GM21737 (cell line): ENCODE measurements around the gene DAB1.

Experiments used
- ATAC-seq: cut with Tn5 transposase; IDR thresholded peaks from one replicate; pipeline ENCODE4 v1.9.1; 2021; ENCODE audit warnings: mild to moderate bottlenecking, moderate library complexity; ENCODE audit not compliant: unreplicated experiment

Gene DAB1

GRCh38 chr1:57041901-57042300 lies 382.0 kb downstream of the DAB1 start:
- ATAC-seq, result no peak

DNA sequence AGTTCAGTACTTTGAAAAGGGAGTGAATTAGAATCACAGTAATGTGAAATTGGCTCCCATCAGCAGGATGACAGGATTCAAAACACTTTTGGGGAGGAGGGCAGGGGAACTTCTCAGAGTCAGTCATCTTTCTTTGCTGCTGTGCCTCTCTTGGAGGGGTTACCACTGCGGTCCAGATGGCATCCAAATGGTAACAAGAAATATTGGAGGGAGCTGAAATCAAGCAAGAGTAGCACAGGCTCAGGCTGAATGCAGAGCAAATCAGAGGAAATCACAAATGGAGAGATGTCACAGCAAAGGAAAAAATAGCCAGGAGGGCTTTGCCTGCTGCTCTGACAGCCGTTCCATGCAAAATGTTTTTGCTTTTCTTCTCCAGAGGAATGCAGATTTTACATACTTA lies 383.0 kb downstream of the DAB1 start:
- ATAC-seq, result no peak

DNA sequence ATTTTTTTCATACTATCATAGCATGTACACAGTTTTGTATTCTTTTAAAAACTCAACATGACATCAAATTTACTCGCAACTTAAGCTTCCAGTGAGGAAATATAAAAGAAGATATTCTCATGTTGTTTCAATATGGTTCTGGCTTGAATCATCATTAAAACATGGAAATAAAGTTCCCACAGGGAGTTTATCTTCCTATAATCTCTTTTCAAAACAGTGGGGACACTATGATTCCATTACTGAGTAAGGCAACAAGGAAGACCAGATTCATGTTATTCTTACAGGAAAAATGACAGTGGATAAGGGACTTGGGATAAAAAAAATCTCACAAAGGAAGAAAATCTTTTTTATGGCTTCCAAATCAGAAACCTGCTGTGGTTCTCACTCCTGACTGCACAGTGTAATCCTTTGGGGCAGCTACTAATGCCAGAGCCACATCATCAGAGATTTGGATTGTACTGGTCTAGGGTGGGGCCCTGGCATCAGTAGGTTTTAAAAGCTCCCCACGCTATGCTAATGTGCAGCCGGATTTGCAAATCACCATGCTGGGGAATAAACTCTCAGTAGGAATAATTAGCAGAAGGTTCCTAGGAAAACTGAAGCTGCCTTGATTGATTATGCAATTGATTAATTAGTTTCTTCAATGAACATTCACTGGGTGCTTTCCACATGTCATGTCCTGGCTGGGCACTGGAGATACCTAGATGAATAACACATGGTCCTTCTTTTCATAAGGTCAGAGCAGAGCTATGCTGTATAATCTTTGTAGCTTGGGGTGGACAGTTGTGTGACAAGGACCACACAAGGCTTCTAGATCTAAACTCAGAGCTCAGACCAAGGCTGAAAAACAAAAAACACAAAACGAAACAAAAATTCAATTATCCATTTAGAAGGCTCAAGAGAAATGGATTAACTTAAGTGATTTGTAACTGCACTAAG lies 386.9 kb downstream of the DAB1 start:
- ATAC-seq, result no peak

DNA sequence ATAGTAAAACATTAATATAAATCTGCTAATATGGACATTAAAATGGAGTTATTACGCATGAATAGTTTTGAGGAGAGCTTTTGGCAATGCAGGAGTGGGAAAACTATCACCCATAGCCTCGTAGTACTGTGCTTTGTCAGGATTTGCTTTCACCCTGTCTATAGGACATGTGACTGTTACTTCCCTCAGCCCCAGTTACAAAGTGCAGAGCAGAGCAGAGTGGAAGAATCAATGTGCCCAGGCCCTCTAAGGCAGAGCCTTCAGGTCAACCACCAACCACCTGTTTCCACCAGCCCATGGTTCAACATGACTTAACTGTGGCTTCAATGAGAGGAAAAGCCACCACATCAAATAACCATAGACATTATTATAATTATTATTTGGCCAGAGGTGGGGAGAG lies 389.1 kb downstream of the DAB1 start:
- ATAC-seq, result no peak

DNA sequence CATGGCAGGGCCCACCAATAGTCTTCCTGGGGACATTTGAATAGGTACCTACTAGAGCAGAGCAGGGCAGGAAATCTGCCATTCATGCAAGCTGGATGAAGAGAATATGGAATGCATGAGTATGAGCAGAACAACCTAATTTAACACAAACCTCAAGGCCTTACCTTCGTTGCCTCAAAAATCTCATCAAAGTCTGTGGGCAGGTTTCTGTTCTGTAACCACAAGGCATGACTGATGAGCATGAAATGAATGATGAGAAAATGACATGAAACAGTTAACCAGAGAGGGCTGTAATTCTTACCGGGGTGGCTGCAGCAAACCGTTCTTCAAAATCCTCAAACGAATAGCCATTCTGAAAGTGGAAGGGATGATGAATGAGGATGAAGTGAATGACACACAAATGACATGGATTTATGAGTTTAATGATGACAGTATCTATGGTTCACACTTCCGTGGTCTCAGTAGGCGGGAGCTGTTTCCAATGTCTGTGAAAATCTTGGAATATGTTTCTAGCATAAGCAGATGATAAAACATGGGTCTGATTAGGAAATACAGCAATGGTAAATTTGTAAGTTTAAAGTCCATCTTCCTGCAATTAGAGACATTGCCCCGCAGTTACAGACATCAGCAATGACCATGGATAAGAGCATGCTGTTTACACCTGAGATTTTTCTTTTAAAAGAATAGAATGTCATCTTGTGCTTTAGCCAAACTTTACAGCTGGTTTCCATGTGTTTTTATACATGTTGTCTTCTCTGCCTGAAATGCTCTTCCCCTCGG lies 390.4 kb downstream of the DAB1 start:
- no peak for ATAC-seq

DNA sequence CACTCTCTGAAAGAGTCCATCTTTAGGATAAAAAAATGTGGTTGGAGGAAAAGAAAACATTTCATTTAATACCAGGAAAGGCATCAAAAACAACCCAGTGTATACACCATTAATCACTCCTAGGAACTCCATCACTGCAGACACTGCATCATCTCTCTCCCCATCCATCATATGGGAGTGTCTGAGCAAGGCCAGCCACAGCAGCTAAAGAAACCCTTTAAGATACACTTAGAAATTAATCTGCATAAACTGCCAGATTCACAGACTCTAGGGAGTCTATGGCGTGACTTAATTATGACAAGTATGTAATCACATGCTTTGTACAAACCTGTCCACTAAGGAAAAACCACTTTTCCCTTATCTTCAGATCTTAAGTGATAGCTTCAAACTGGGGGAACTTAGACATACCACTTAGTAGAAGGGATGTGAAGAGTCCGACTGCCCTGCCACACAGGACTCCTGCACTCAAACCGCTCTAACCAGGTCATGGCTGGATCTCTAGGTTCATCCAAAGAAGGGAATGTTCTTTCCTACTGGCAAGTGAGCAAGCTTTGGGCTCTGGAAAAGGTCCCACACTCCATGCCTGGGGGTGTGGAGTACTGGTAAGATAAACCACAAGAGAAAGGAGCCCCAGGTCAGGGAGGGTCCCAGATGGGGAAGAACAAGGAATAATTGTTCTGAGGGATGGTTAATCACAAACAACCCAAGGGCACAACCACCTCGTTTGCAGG lies 397.1 kb downstream of the DAB1 start:
- ATAC-seq, result no peak

DNA sequence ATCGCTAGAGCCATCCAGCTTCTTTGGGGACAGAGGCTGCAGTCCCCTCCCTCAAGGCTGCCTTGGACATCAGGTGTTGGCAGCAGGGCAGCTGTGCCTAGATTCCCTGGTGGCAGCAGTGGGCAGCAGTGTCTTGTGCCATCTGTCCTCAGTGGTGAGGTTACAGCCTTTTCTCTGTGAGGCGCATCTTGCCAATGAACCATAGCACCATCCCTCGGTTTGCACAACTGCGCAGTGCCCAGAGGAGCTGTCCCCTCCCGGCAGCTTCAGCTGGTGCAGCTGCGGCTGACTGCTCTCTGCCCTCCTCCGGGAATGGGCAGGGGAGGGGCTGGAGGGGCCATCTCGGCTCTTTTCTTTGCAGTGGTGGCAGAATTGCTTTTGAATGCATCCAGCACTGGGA lies 399.0 kb downstream of the DAB1 start:
- no peak for ATAC-seq

DNA sequence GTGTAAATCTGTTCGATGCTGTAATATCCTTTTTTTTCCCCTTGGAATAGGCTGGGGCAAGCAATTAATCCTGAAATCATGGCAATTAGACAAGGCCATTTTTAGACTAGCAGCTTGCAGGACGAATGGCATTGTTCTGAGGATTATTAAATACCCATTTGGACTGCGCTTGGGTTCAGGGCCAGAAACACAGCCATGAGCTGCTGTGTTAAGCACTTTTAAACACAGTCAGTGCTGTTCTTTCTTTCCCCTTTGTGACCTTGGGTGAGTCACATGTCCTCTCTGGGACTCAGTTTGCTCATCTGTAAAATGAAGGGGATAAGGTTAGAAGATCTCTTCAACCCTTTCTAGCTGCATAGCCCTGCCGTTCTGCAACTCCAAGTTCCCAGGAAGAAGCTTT lies 399.4 kb downstream of the DAB1 start:
- ATAC-seq, result no peak

DNA sequence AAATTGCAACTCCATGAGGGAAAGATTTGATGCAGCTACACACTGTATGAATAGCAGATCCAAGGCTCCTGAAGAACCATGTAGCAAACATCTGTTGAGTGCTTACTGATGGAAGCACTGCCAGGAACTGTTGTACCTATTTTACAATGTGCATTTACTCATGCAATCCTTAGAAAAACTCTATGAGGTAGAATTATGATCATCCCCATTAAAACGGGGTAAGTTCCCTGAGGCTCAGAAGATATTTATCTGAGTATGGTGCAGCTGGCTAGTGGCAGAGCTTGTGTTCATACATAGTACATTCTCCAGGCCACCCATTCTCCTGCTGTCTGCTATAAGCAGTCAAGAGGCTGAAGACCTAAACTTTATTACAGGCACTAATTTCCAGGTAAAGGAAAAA lies 403.6 kb downstream of the DAB1 start:
- ATAC-seq, result no peak

- no peak for ATAC-seq
Measured at GRCh38 chr1:57019236-57019839, 404.5 kb downstream of the DAB1 start.

- ATAC-seq, result no peak
Measured at GRCh38 chr1:57018119-57018518, 405.7 kb downstream of the DAB1 start.

GRCh38 chr1:57017717-57018116 lies 406.1 kb downstream of the DAB1 start:
- no peak for ATAC-seq

- no peak for ATAC-seq
Measured at GRCh38 chr1:57017200-57017599, 406.7 kb downstream of the DAB1 start.

- ATAC-seq, result no peak
Measured at GRCh38 chr1:57015071-57015470, 408.8 kb downstream of the DAB1 start.

- no peak for ATAC-seq
Measured at GRCh38 chr1:57013522-57013921, 410.3 kb downstream of the DAB1 start.

GRCh38 chr1:57012315-57012714 lies 411.5 kb downstream of the DAB1 start:
- ATAC-seq, result no peak

DNA sequence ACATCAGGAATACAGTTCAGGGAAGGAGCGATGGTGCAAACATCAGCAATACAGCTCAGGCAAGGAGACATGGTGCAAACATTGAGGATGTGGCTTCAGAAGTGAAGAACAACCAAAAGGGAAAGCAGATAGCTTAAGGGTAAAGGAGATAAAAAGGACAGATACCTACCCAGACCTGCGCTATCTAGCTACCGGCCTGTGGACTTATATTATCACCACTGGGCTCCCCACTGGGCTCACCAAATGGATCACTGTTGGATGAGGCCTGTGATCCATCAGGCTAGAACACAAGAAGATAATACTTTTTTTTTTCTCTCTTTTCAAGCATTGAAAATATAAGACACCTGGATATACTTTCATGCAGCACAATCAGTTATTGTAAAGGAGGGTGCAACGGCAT lies 413.3 kb downstream of the DAB1 start:
- no peak for ATAC-seq

- no peak for ATAC-seq
Measured at GRCh38 chr1:57007948-57008347, 415.9 kb downstream of the DAB1 start.

- no peak for ATAC-seq
Measured at GRCh38 chr1:57007472-57007871, 416.4 kb downstream of the DAB1 start.

DNA sequence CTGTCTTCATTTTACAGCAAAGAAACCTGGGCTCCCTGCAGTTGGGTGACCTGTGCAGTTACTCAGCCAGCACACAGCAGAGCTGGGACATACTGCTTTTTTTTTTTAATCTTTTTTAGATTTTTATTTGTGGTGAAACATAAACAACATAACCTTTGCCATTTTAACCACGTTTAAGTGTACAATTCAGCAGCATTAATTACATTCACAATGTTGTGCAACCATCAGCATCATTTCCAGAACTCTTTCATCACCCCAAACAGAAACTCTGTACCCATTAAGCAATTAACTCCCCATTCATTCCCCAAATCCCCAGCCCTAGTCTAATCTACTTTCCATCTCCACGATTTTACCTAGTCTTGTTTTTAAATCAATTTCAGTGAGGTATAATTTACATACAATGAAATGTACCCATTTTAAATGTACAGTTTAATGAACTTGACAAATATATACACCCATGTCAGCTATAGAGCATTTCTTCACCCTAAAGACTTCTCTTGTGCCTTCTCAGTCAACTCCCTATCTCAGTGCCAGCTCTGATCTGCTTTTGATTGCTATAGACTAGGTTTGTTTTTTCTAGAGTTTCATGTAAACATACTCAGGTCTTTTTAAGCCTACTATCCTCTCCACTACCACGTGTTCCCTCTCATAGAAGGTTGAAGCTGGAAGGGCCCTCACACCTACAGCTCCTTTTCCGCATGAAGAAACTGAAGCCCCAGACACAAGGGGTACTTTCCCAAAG lies 420.3 kb downstream of the DAB1 start:
- ATAC-seq, result no peak
